K562 (cell line): ENCODE measurements around the gene LRRC71. TPM values are rescaled to one million over a fixed set of nuclear protein-coding genes. Genes with fewer than 3 reads are reported as not detected.

Source experiments
- ATAC-seq: fragments of 200-7000 bp; cut with Tn5 transposase; 3 replicates; pipeline ENCODE4 v1.9.1; 2020; ENCODE audit warnings: moderate library complexity
- BruUV-seq: library from RNA; stranded (reverse); fragments of 400-500 nt; replicated peaks from 2 replicates; lab custom pipeline; 2021; lab: Mats Ljungman, UMichigan
- CTCF ChIA-PET: fragments of 300-600 bp; formaldehyde crosslinking; extraction: SDS; loops from one replicate; lab custom pipeline; 2021; ENCODE audit warnings: low intra/inter-chr PET ratio; lab: Yijun Ruan, JAX
- POLR2A ChIA-PET: fragments of 300-600, 350-650 bp; sonication (Branson Sonifier 250); formaldehyde crosslinking; extraction: SDS; loops from one replicate; lab custom pipeline; 2021; ENCODE audit warnings: antibody characterized with exemption, inconsistent platforms; lab: Yijun Ruan, JAX
- DNase-seq, 4 experiments: peaks; one replicate each; pipeline versions ENCODE4 v3.0.0 to v3.0.0-alpha.2; 2011 to 2018; ENCODE audit warnings: low spot score in 3 of 4, mixed read lengths in 3 of 4; ENCODE audit errors: extremely low read depth in 1 of 4
- FAIRE-seq: peaks from 2 replicates; lab custom pipeline; 2011; peaks lifted over from hg19 to GRCh38; lab: Jason Lieb, UNC
- H2AFZ ChIP-seq: 2 replicates; pipeline ENCODE4 v1.6.0; 2011; ENCODE audit warnings: low read depth, low read length, control low read depth, inconsistent platforms
- H3K27ac ChIP-seq: fragments of 200-600 bp; 3 replicates; pipeline ENCODE4 v1.8.0; 2011; ENCODE audit warnings: low read depth, mild to moderate bottlenecking, control low read depth, inconsistent platforms, low read length, moderate library complexity, mixed read lengths; ENCODE audit errors: extremely low read depth
- H3K27me3 ChIP-seq, 2 experiments: fragments of 300-600 bp in 1 of 2; 2 replicates in 1 of 2; 3 replicates in 1 of 2; pipeline versions ENCODE4 v1.6.0 to v1.8.0; 2011; ENCODE audit warnings: inconsistent platforms in 2 of 2, low read length in 2 of 2, mild to moderate bottlenecking in 1 of 2, mixed read lengths in 1 of 2, moderate library complexity in 1 of 2; ENCODE audit not compliant: control insufficient read depth in 2 of 2, insufficient read depth in 2 of 2
- H3K36me3 ChIP-seq: fragments of 300-600 bp; 3 replicates; pipeline ENCODE4 v1.8.0; 2011; ENCODE audit warnings: mild to moderate bottlenecking, low read length, inconsistent platforms; ENCODE audit not compliant: control insufficient read depth, insufficient read depth
- H3K4me1 ChIP-seq, 2 experiments: fragments of 200-600 bp in 1 of 2; replicated peaks in 1 of 2; 2 replicates in 1 of 2; 3 replicates in 1 of 2; pipeline versions ENCODE4 v1.5.1 to v1.8.0; 2011; ENCODE audit warnings: inconsistent platforms in 2 of 2, low read length in 2 of 2, mild to moderate bottlenecking in 1 of 2, mixed read lengths in 1 of 2, moderate library complexity in 1 of 2; ENCODE audit not compliant: control insufficient read depth in 2 of 2, insufficient read depth in 2 of 2
- H3K4me2 ChIP-seq: 2 replicates; pipeline ENCODE4 v1.6.1; 2011; ENCODE audit warnings: low read length, control low read depth, inconsistent platforms, mixed read lengths; ENCODE audit not compliant: insufficient read depth
- H3K4me3 ChIP-seq: fragments of 200-600 bp; sonication (generic), shearing (Covaris generic); 2 replicates; pipeline ENCODE4 v1.5.1; 2016; ENCODE audit warnings: control low read depth, inconsistent platforms
- H3K79me2 ChIP-seq: fragments of 200-600 bp; 3 replicates; pipeline ENCODE4 v1.8.0; 2011; ENCODE audit warnings: low read length, inconsistent platforms; ENCODE audit not compliant: control insufficient read depth, insufficient read depth
- H3K9ac ChIP-seq, 2 experiments: 2 replicates each; pipeline versions ENCODE4 v1.6.0 to v1.6.1; 2011; ENCODE audit warnings: low read depth in 2 of 2, low read length in 2 of 2, control low read depth in 1 of 2, inconsistent platforms in 1 of 2, mild to moderate bottlenecking in 1 of 2, mixed read lengths in 1 of 2; ENCODE audit not compliant: insufficient read depth in 1 of 2
- H3K9me1 ChIP-seq: one replicate; pipeline ENCODE4 v1.6.0; 2011; ENCODE audit warnings: inconsistent platforms, mild to moderate bottlenecking, low read length, moderate library complexity; ENCODE audit not compliant: control insufficient read depth, insufficient read depth
- H3K9me3 ChIP-seq: replicated peaks from 2 replicates; pipeline ENCODE4 v1.5.1; 2011; ENCODE audit warnings: low read depth, low read length, inconsistent platforms; ENCODE audit not compliant: control insufficient read depth, insufficient read depth
- H4K20me1 ChIP-seq: replicated peaks from 2 replicates; pipeline ENCODE4 v1.6.1; 2011; ENCODE audit warnings: low read length, inconsistent platforms, mixed read lengths; ENCODE audit not compliant: control insufficient read depth, insufficient read depth
- HOXB6 ChIP-seq: fragments of 250-450 bp; sonication (Bioruptor Pico); IDR thresholded peaks from 2 replicates; pipeline ENCODE4 v1.5.1; 2022; ENCODE audit warnings: mild to moderate bottlenecking, borderline replicate concordance
- IRF2 ChIP-seq: sonication (generic); formaldehyde crosslinking; IDR thresholded peaks from 2 replicates; pipeline ENCODE4 v1.8.1; 2022; ENCODE audit warnings: mild to moderate bottlenecking, missing genetic modification reagents
- RB1 ChIP-seq: fragments of 450-650 bp; IDR thresholded peaks from 2 replicates; pipeline ENCODE4 v1.6.1; 2017; ENCODE audit warnings: low read depth, mild to moderate bottlenecking
- WHSC1 ChIP-seq: IDR thresholded peaks from one replicate; pipeline ENCODE4 v1.6.1; 2012; ENCODE audit warnings: low read length, control low read depth, inconsistent platforms
- WGBS: fragments of 100-300 bp; shearing (Covaris generic); methylation state at CpG from one replicate; pipeline ENCODE4 v1.1.6; 2016; ENCODE audit warnings: low coverage, mixed read lengths; ENCODE audit not compliant: insufficient coverage; ENCODE audit errors: missing lambda C conversion rate; 5-methylcytosine and 5-hydroxymethylcytosine counted together
- in situ Hi-C: fragments of 300-500 bp; cut with MboI; formaldehyde crosslinking; loops from 4 replicates; pipeline ENCODE4 v1.15.0; 2018; ENCODE audit warnings: inconsistent platforms, mixed read lengths
- intact Hi-C: fragments of 100-400 bp; cut with micrococcal nuclease; formaldehyde crosslinking; loops from 2 replicates; pipeline ENCODE4 v1.14.2; 2022
- polyA plus RNA-seq, 8 experiments: library from polyadenylated mRNA; depleted of rRNA in 4 of 8; stranded (reverse) in 5 of 8; unstranded in 3 of 8; fragments of >200 nt; fragmentation: Nextera tagmentation in 2 of 8; fragmentation: Illumina TruSeq in 1 of 8; extraction: Ambion mirVana in 2 of 8; extraction: Trizol in 1 of 8; gene quantifications; 2 replicates each; pipeline versions ENCODE4 v1.2.1 to v1.2.3, GENCODE V29; 2011 to 2014; ENCODE audit warnings: inconsistent platforms in 1 of 8, missing spikeins in 1 of 8
- total RNA-seq, 7 experiments: library from RNA; depleted of rRNA in 6 of 7; stranded (reverse); fragments of >200 nt in 6 of 7; fragmentation: Illumina TruSeq in 2 of 7; extraction: Trizol in 2 of 7; gene quantifications; 2 replicates each; pipeline versions ENCODE4 v1.2.1 to v1.2.3, GENCODE V29; 2011 to 2021; ENCODE audit warnings: low replicate concordance in 1 of 7
- TF ChIP-seq, protein P1 (sequence below): fragments of 450-650 bp; IDR thresholded peaks from 2 replicates; pipeline ENCODE4 v1.6.1; 2016; ENCODE audit warnings: mild to moderate bottlenecking
- TF ChIP-seq, protein P2 (sequence below): sonication (generic); formaldehyde crosslinking; IDR thresholded peaks from 2 replicates; pipeline ENCODE4 v1.8.0; 2023; ENCODE audit warnings: missing genetic modification reagents, mild to moderate bottlenecking, borderline replicate concordance
- TF ChIP-seq, protein P3 (sequence below): IDR thresholded peaks from 2 replicates; pipeline ENCODE4 v1.6.1; 2016; ENCODE audit warnings: missing genetic modification characterization, missing compliant biosample characterization

LRRC71 gene
- total and polyA plus RNA-seq, 9 of the 15 experiments (the other 6 are each of a cell fraction or from before 2014, with no cell fraction given): 0.06 to 1.2 (median 0.51) TPM; not detected in 1

DNA sequence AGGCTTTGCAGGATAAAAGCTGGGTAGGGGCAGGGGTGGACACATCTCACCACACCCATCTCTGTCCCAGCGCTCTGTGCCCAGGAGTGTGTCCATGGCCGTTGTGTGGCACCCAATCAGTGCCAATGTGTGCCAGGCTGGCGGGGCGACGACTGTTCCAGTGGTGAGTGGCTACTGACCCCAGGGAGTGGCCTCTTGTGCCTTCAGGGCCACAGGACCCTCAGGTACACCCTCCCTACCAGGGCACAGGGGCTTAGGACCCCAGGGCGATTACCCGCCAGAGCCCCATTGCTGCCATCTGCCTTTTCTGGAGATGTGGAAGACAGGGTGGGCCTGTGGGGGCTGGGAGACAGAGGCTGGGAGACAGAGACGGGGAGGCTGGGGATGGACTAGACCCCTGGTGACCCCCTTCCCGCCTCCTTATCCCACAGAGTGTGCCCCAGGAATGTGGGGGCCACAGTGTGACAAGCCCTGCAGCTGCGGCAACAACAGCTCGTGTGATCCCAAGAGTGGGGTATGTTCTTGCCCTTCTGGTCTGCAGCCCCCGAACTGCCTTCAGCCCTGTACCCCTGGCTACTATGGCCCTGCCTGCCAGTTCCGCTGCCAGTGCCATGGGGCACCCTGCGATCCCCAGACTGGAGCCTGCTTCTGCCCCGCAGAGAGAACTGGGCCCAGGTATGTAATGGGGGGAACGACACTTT lies 14.1 kb upstream of the LRRC71 start:
- Histone ChIP-seq H3K36me3 (no peaks in the 10 kb centered on the region), H3K9me1 (peaks cover 4% of the 10 kb centered on the region), H3K79me2 (no peaks in the 10 kb centered on the region), H3K4me2 (peak overlapping the region; percentile 65; the same call in 1 of the 2 replicates), H4K20me1 (no peaks in the 10 kb centered on the region), H3K4me1 (peaks cover 16 to 56% of the 10 kb centered on the region in 2 experiments), H3K4me3 (no peak overlapping the region), H2AFZ (peak overlapping the region; percentile 97), H3K27me3 (no peaks in the 10 kb centered on the region), H3K9me3 (no peaks in the 10 kb centered on the region), H3K9ac (no peak overlapping the region), H3K27ac (no peak overlapping the region)
- FAIRE-seq: no peak
- intact Hi-C loops (no loop called here), in situ Hi-C loops (no loop called here)
- no peak for DNase-seq
- WGBS: 63% methylated on average over 14 of the region's 16 CpGs
- POLR2A ChIA-PET: no interaction called here
- no peak for ATAC-seq
- CTCF ChIA-PET: no interaction called here
- no TSS peak for BruUV-seq
- TF ChIP-seq RB1: no peak
- TF ChIP-seq WHSC1: no peak
- TF ChIP-seq, protein P1, sequence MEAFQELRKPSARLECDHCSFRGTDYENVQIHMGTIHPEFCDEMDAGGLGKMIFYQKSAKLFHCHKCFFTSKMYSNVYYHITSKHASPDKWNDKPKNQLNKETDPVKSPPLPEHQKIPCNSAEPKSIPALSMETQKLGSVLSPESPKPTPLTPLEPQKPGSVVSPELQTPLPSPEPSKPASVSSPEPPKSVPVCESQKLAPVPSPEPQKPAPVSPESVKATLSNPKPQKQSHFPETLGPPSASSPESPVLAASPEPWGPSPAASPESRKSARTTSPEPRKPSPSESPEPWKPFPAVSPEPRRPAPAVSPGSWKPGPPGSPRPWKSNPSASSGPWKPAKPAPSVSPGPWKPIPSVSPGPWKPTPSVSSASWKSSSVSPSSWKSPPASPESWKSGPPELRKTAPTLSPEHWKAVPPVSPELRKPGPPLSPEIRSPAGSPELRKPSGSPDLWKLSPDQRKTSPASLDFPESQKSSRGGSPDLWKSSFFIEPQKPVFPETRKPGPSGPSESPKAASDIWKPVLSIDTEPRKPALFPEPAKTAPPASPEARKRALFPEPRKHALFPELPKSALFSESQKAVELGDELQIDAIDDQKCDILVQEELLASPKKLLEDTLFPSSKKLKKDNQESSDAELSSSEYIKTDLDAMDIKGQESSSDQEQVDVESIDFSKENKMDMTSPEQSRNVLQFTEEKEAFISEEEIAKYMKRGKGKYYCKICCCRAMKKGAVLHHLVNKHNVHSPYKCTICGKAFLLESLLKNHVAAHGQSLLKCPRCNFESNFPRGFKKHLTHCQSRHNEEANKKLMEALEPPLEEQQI: no peak
- TF ChIP-seq, protein P2, sequence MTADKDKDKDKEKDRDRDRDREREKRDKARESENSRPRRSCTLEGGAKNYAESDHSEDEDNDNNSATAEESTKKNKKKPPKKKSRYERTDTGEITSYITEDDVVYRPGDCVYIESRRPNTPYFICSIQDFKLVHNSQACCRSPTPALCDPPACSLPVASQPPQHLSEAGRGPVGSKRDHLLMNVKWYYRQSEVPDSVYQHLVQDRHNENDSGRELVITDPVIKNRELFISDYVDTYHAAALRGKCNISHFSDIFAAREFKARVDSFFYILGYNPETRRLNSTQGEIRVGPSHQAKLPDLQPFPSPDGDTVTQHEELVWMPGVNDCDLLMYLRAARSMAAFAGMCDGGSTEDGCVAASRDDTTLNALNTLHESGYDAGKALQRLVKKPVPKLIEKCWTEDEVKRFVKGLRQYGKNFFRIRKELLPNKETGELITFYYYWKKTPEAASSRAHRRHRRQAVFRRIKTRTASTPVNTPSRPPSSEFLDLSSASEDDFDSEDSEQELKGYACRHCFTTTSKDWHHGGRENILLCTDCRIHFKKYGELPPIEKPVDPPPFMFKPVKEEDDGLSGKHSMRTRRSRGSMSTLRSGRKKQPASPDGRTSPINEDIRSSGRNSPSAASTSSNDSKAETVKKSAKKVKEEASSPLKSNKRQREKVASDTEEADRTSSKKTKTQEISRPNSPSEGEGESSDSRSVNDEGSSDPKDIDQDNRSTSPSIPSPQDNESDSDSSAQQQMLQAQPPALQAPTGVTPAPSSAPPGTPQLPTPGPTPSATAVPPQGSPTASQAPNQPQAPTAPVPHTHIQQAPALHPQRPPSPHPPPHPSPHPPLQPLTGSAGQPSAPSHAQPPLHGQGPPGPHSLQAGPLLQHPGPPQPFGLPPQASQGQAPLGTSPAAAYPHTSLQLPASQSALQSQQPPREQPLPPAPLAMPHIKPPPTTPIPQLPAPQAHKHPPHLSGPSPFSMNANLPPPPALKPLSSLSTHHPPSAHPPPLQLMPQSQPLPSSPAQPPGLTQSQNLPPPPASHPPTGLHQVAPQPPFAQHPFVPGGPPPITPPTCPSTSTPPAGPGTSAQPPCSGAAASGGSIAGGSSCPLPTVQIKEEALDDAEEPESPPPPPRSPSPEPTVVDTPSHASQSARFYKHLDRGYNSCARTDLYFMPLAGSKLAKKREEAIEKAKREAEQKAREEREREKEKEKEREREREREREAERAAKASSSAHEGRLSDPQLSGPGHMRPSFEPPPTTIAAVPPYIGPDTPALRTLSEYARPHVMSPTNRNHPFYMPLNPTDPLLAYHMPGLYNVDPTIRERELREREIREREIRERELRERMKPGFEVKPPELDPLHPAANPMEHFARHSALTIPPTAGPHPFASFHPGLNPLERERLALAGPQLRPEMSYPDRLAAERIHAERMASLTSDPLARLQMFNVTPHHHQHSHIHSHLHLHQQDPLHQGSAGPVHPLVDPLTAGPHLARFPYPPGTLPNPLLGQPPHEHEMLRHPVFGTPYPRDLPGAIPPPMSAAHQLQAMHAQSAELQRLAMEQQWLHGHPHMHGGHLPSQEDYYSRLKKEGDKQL (CRISPR knock-in tag): no peak
- TF ChIP-seq HOXB6 (CRISPR knock-in tag): no peak
- TF ChIP-seq, protein P3, sequence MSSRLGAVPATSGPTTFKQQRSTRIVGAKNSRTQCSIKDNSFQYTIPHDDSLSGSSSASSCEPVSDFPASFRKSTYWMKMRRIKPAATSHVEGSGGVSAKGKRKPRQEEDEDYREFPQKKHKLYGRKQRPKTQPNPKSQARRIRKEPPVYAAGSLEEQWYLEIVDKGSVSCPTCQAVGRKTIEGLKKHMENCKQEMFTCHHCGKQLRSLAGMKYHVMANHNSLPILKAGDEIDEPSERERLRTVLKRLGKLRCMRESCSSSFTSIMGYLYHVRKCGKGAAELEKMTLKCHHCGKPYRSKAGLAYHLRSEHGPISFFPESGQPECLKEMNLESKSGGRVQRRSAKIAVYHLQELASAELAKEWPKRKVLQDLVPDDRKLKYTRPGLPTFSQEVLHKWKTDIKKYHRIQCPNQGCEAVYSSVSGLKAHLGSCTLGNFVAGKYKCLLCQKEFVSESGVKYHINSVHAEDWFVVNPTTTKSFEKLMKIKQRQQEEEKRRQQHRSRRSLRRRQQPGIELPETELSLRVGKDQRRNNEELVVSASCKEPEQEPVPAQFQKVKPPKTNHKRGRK (tag): no peak
- no peak for TF ChIP-seq IRF2 (CRISPR knock-in tag)
